HL-60 (cell line): ENCODE results near the gene KDM2B.

Source experiments
- DNase-seq, 2 experiments: peaks; one replicate each; pipeline ENCODE4 v3.0.0-alpha.2; 2010 to 2020; ENCODE audit warnings: low read depth in 1 of 2, low spot score in 1 of 2
- H3K27ac ChIP-seq: fragments of 250-450 bp; sonication (Bioruptor Pico); replicated peaks from 2 replicates; pipeline ENCODE4 v1.5.1; 2020; ENCODE audit warnings: mild to moderate bottlenecking, moderate library complexity
- H3K27me3 ChIP-seq: fragments of 250-450 bp; sonication (Bioruptor Pico); 2 replicates; pipeline ENCODE4 v1.5.1; 2021; ENCODE audit warnings: mild to moderate bottlenecking, moderate library complexity; ENCODE audit not compliant: insufficient read depth, poor library complexity, severe bottlenecking
- H3K4me3 ChIP-seq: replicated peaks from 2 replicates; pipeline ENCODE4 v1.5.1; 2011; ENCODE audit warnings: mild to moderate bottlenecking, control low read depth, low read length; ENCODE audit not compliant: insufficient read depth
- GABPA ChIP-seq: IDR thresholded peaks from 2 replicates; pipeline ENCODE4 v1.6.1; 2012; ENCODE audit warnings: low read depth
- POLR2AphosphoS5 ChIP-seq: IDR thresholded peaks from 2 replicates; pipeline ENCODE4 v1.6.1; 2012; ENCODE audit warnings: low read depth
- SPI1 ChIP-seq: IDR thresholded peaks from 2 replicates; pipeline ENCODE4 v1.6.1; 2012; ENCODE audit warnings: low read depth, mild to moderate bottlenecking, borderline replicate concordance
- TF ChIP-seq, protein P1 (sequence below): IDR thresholded peaks from 2 replicates; pipeline ENCODE4 v1.6.1; 2012; ENCODE audit warnings: low read depth; ENCODE audit not compliant: insufficient replicate concordance
- TF ChIP-seq, protein P2 (sequence below): IDR thresholded peaks from one replicate; pipeline ENCODE4 v1.5.1; 2011; ENCODE audit warnings: low read length, control low read depth, inconsistent platforms; ENCODE audit not compliant: insufficient read depth

KDM2B gene

DNA sequence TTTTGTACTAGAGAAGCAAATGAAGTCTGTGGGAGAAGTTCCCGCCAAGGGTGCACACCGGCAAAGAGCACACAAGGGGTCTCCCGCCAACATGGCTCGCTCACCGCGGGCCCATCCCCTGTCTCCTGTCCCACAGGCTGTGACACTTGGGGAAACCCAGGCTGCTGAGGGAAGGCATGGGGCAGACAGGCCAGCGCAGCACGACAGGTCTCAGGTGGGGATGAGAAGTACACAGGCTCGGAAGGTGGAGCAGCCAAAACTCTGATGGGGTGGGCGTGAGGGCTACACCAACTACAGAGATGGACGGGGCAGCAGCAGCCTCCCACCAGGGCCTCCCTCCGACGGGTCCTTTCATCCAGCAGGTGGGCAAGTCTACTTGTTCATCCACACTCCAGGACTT lies 116.5 kb downstream of the KDM2B start:
- no peak for DNase-seq
- TF ChIP-seq GABPA: no peak
- TF ChIP-seq, protein P1, sequence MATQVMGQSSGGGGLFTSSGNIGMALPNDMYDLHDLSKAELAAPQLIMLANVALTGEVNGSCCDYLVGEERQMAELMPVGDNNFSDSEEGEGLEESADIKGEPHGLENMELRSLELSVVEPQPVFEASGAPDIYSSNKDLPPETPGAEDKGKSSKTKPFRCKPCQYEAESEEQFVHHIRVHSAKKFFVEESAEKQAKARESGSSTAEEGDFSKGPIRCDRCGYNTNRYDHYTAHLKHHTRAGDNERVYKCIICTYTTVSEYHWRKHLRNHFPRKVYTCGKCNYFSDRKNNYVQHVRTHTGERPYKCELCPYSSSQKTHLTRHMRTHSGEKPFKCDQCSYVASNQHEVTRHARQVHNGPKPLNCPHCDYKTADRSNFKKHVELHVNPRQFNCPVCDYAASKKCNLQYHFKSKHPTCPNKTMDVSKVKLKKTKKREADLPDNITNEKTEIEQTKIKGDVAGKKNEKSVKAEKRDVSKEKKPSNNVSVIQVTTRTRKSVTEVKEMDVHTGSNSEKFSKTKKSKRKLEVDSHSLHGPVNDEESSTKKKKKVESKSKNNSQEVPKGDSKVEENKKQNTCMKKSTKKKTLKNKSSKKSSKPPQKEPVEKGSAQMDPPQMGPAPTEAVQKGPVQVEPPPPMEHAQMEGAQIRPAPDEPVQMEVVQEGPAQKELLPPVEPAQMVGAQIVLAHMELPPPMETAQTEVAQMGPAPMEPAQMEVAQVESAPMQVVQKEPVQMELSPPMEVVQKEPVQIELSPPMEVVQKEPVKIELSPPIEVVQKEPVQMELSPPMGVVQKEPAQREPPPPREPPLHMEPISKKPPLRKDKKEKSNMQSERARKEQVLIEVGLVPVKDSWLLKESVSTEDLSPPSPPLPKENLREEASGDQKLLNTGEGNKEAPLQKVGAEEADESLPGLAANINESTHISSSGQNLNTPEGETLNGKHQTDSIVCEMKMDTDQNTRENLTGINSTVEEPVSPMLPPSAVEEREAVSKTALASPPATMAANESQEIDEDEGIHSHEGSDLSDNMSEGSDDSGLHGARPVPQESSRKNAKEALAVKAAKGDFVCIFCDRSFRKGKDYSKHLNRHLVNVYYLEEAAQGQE: no peak
- no peak for TF ChIP-seq POLR2AphosphoS5
- TF ChIP-seq, protein P2, sequence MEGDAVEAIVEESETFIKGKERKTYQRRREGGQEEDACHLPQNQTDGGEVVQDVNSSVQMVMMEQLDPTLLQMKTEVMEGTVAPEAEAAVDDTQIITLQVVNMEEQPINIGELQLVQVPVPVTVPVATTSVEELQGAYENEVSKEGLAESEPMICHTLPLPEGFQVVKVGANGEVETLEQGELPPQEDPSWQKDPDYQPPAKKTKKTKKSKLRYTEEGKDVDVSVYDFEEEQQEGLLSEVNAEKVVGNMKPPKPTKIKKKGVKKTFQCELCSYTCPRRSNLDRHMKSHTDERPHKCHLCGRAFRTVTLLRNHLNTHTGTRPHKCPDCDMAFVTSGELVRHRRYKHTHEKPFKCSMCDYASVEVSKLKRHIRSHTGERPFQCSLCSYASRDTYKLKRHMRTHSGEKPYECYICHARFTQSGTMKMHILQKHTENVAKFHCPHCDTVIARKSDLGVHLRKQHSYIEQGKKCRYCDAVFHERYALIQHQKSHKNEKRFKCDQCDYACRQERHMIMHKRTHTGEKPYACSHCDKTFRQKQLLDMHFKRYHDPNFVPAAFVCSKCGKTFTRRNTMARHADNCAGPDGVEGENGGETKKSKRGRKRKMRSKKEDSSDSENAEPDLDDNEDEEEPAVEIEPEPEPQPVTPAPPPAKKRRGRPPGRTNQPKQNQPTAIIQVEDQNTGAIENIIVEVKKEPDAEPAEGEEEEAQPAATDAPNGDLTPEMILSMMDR: no peak
- no peak for TF ChIP-seq SPI1
- Histone ChIP-seq H3K27ac (no peak overlapping the region), H3K27me3 (no peaks in the 10 kb centered on the region), H3K4me3 (no peak overlapping the region)

DNA sequence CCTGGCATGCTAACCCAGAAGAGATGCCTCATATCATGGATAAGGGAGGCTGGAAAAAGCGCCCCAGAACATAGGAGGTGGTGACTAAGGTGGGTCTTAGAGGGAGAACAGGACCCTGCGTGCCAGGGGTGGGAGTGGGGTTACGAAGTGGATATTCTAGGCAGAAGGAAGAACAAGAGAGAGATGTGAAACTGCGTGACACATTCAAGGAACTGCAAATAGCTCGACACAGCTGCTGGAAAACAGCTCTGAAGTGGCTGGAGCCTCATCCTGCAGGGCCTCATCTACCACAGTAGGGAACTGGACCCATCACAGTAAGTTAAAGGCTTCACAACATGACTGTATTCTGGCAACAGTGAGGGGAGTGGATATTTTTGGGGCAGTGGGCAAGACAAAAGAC lies 119.8 kb downstream of the KDM2B start:
- no peak for TF ChIP-seq GABPA
- TF ChIP-seq, protein P1: no peak
- no peak for TF ChIP-seq POLR2AphosphoS5
- no peak for TF ChIP-seq SPI1
- TF ChIP-seq, protein P2: no peak

DNA sequence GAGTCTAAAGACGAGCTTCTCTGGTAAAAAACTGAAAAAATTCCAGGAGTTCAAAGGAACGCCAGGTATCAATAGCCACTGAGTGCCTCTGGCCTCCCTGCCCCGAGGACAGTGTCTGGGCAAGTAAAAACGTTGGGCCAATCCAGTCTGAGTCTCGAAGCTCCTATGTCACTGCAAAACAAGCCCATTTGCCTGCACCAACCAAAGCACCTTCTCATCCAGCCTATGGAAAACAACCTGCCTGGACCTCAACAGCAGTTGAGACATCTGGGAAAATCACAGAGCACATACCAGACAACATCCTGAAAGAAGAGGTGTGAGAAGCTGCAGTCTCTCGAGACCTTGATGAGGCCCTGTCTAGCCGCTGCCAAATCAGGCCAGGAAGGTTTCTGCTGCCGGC lies 124.3 kb downstream of the KDM2B start:
- Histone ChIP-seq H3K27ac (no peak overlapping the region), H3K4me3 (no peak overlapping the region), H3K27me3 (no peaks in the 10 kb centered on the region)
- TF ChIP-seq, protein P1: no peak
- TF ChIP-seq SPI1 (no peak), GABPA (no peak), POLR2AphosphoS5 (no peak)
- TF ChIP-seq, protein P2: no peak
- DNase-seq: no peak

More for the DNA sequence above, 119.8 kb downstream of the KDM2B start:
- H3K4me3 ChIP-seq: no peak overlapping the region
- no peak for DNase-seq
- no peak overlapping the region for H3K27ac ChIP-seq
- H3K27me3 ChIP-seq: no peaks in the 10 kb centered on the region
